SK-N-SH (cell line): ENCODE measurements around the gene PHACTR2.

Source experiments
- EZH2phosphoT487 ChIP-seq: fragments of 200-600 bp; sonication (generic); IDR thresholded peaks from 2 replicates; pipeline ENCODE4 v1.6.1; 2017; ENCODE audit warnings: low read depth, mixed run types, mild to moderate bottlenecking, antibody characterized with exemption, moderate library complexity, borderline replicate concordance
- GABPA ChIP-seq: IDR thresholded peaks from 2 replicates; pipeline ENCODE4 v1.4.0; 2012; ENCODE audit warnings: low read depth, mild to moderate bottlenecking
- NFIC ChIP-seq: IDR thresholded peaks from 2 replicates; pipeline ENCODE4 v1.4.0; 2012; ENCODE audit warnings: borderline replicate concordance
- POLR2AphosphoS5 ChIP-seq: IDR thresholded peaks from 2 replicates; pipeline ENCODE4 v1.6.1; 2012; ENCODE audit warnings: low read depth, low read length
- RFX5 ChIP-seq: IDR thresholded peaks from 2 replicates; pipeline ENCODE4 v1.6.1; 2012; ENCODE audit warnings: mild to moderate bottlenecking, improper control_type of control experiment, low read length
- TF ChIP-seq, protein P1 (sequence below): fragments of 200-600 bp; sonication (generic); IDR thresholded peaks from 2 replicates; pipeline ENCODE4 v1.6.1; 2017; ENCODE audit warnings: antibody characterized with exemption, mild to moderate bottlenecking, moderate library complexity

DNA sequence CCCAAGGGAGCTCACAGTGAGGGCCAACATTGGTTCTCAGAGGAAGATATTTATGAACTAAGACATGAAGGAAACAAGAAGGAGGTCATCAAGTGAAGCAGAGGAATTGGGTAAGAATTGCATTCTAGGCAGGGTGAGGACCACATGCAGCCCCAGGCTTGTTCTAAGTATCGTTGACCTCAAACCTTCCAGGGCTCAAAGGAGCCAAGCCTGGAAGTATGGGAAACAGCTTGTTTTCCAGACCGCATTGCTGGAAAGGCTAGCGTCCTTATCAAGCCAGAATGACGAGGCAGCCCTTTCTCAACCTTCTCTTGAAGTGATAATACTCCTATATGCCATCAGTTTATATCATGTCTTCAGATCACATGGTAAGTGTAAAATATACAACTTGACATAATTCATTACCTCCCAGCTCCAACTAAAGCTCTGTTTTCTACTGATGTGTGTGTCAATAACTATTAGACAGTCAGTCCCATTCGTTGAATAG lies 79.6 kb downstream of the PHACTR2 start:
- TF ChIP-seq, protein P1, sequence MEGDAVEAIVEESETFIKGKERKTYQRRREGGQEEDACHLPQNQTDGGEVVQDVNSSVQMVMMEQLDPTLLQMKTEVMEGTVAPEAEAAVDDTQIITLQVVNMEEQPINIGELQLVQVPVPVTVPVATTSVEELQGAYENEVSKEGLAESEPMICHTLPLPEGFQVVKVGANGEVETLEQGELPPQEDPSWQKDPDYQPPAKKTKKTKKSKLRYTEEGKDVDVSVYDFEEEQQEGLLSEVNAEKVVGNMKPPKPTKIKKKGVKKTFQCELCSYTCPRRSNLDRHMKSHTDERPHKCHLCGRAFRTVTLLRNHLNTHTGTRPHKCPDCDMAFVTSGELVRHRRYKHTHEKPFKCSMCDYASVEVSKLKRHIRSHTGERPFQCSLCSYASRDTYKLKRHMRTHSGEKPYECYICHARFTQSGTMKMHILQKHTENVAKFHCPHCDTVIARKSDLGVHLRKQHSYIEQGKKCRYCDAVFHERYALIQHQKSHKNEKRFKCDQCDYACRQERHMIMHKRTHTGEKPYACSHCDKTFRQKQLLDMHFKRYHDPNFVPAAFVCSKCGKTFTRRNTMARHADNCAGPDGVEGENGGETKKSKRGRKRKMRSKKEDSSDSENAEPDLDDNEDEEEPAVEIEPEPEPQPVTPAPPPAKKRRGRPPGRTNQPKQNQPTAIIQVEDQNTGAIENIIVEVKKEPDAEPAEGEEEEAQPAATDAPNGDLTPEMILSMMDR = no peak
- TF ChIP-seq RFX5 (no peak), POLR2AphosphoS5 (no peak), NFIC (no peak), GABPA (no peak), EZH2phosphoT487 (no peak)
